MM.1S (cell line): ENCODE results near the gene NCKAP5.

Source experiments
- DNase-seq: peaks from one replicate; pipeline ENCODE4 v3.0.0-alpha.2; 2015
- H2AFZ ChIP-seq: fragments of 300-600 bp; sonication (generic); 2 replicates; pipeline ENCODE4 v1.6.0; 2016; ENCODE audit warnings: antibody characterized with exemption, low read length
- H3F3A ChIP-seq: fragments of 300-600 bp; sonication (generic); 2 replicates; pipeline ENCODE4 v1.6.1; 2016; ENCODE audit warnings: mild to moderate bottlenecking, antibody characterized with exemption, low read length, moderate library complexity, mixed read lengths; ENCODE audit not compliant: insufficient read depth
- H3K27ac ChIP-seq: fragments of 300-600 bp; sonication (generic); 2 replicates; pipeline ENCODE4 v1.5.1; 2016; ENCODE audit warnings: mild to moderate bottlenecking, low read length
- H3K27me3 ChIP-seq: fragments of 300-600 bp; sonication (generic); replicated peaks from 2 replicates; pipeline ENCODE4 v1.6.0; 2016; ENCODE audit warnings: low read length; ENCODE audit not compliant: insufficient read depth
- H3K36me3 ChIP-seq: fragments of 300-600 bp; sonication (generic); replicated peaks from 2 replicates; pipeline ENCODE4 v1.6.1; 2016; ENCODE audit warnings: mild to moderate bottlenecking, low read length, mixed read lengths; ENCODE audit not compliant: insufficient read depth
- H3K4me1 ChIP-seq: fragments of 300-600 bp; sonication (generic); 2 replicates; pipeline ENCODE4 v1.6.1; 2016; ENCODE audit warnings: low read length, mixed read lengths
- H3K4me2 ChIP-seq: fragments of 300-600 bp; sonication (generic); 2 replicates; pipeline ENCODE4 v1.6.0; 2016; ENCODE audit warnings: low read depth, low read length
- H3K4me3 ChIP-seq: fragments of 300-600 bp; sonication (generic); 2 replicates; pipeline ENCODE4 v1.5.1; 2016; ENCODE audit warnings: low read length, mixed read lengths
- H3K79me2 ChIP-seq: fragments of 300-600 bp; sonication (generic); 2 replicates; pipeline ENCODE4 v1.6.1; 2016; ENCODE audit warnings: mixed run types, low read length, mixed read lengths
- H3K9ac ChIP-seq: fragments of 300-600 bp; sonication (generic); 2 replicates; pipeline ENCODE4 v1.6.1; 2016; ENCODE audit warnings: low read length, mixed read lengths
- H3K9me2 ChIP-seq: fragments of 300-600 bp; sonication (generic); replicated peaks from 2 replicates; pipeline ENCODE4 v1.6.1; 2016; ENCODE audit warnings: mild to moderate bottlenecking, low read length, mixed read lengths; ENCODE audit not compliant: insufficient read depth
- H3K9me3 ChIP-seq: fragments of 300-600 bp; sonication (generic); replicated peaks from 2 replicates; pipeline ENCODE4 v1.6.1; 2016; ENCODE audit warnings: mild to moderate bottlenecking, low read length, mixed read lengths; ENCODE audit not compliant: insufficient read depth
- H4K20me1 ChIP-seq: fragments of 300-600 bp; sonication (generic); 2 replicates; pipeline ENCODE4 v1.6.1; 2016; ENCODE audit warnings: mild to moderate bottlenecking, low read length, moderate library complexity, mixed read lengths; ENCODE audit not compliant: insufficient read depth
- EZH2 ChIP-seq: fragments of 300-600 bp; sonication (generic); optimal IDR thresholded peaks from 2 replicates; pipeline ENCODE3; 2017; ENCODE audit warnings: low read depth, mild to moderate bottlenecking, antibody characterized with exemption, low read length, mixed read lengths
- EZH2phosphoT487 ChIP-seq: fragments of 300-600 bp; sonication (generic); IDR thresholded peaks from 2 replicates; pipeline ENCODE4 v1.6.1; 2018; ENCODE audit warnings: antibody characterized with exemption, low read length
- TF ChIP-seq, protein P1 (sequence below): fragments of 300-600 bp; sonication (generic); IDR thresholded peaks from 2 replicates; pipeline ENCODE4 v1.5.1; 2016; ENCODE audit warnings: antibody characterized with exemption, low read length, mixed read lengths

The NCKAP5 gene

DNA sequence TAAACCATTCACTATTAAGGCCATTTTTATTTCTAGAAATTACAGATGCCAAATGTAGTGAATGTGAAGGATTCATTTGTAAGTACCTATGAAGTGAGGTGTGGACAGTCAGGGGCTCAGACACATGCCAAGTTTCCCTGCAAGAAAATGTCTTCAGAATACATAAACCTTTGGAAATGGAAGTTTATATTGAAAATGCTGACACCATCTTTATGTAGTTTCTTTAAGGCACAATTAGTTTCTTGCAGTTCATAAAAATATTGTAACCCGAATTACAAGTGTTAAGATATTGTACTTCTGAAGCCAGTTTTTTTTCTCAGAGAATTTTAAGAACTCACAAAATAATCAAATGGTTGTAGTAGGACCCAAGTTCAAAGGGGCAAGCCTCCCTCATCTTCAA lies 832.2 kb downstream of the NCKAP5 start:
- H3F3A ChIP-seq: no peaks in the 10 kb centered on the region
- H3K4me2 ChIP-seq: no peak overlapping the region
- no peaks in the 10 kb centered on the region for H3K4me1 ChIP-seq
- H3K9ac ChIP-seq: no peak overlapping the region
- TF ChIP-seq EZH2phosphoT487 (no peak), EZH2 (no peak)
- TF ChIP-seq, protein P1, sequence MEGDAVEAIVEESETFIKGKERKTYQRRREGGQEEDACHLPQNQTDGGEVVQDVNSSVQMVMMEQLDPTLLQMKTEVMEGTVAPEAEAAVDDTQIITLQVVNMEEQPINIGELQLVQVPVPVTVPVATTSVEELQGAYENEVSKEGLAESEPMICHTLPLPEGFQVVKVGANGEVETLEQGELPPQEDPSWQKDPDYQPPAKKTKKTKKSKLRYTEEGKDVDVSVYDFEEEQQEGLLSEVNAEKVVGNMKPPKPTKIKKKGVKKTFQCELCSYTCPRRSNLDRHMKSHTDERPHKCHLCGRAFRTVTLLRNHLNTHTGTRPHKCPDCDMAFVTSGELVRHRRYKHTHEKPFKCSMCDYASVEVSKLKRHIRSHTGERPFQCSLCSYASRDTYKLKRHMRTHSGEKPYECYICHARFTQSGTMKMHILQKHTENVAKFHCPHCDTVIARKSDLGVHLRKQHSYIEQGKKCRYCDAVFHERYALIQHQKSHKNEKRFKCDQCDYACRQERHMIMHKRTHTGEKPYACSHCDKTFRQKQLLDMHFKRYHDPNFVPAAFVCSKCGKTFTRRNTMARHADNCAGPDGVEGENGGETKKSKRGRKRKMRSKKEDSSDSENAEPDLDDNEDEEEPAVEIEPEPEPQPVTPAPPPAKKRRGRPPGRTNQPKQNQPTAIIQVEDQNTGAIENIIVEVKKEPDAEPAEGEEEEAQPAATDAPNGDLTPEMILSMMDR: no peak
- no peak overlapping the region for H3K4me3 ChIP-seq
- no peaks in the 10 kb centered on the region for H3K79me2 ChIP-seq
- H2AFZ ChIP-seq: no peak overlapping the region
- H3K9me3 ChIP-seq: no peaks in the 10 kb centered on the region
- H3K27ac ChIP-seq: no peak overlapping the region
- H3K27me3 ChIP-seq: no peaks in the 10 kb centered on the region
- H3K9me2 ChIP-seq: no peaks in the 10 kb centered on the region
- no peaks in the 10 kb centered on the region for H4K20me1 ChIP-seq
- H3K36me3 ChIP-seq: no peaks in the 10 kb centered on the region
- DNase-seq: no peak

DNA sequence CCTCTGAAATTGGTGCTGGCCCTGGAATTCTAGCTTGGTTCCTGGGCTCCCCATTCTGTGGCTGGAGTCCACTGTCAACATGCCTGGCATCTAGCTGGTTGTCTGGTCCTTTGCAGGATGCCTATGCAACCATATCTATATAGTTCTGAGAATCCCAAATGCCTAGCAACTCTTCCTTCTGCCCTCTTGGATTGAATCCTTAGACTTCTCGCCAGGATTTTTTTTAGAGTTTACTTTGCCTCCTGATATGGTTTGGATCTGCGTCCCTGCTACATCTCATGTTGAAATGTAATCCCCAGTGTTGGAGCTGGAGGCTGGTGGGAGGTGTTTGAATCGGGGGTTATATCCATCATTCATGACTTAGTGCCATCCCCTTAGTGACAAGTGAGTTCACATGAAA lies 833.3 kb downstream of the NCKAP5 start:
- H3K4me2 ChIP-seq: no peak overlapping the region
- H3K36me3 ChIP-seq: no peaks in the 10 kb centered on the region
- H3K9me2 ChIP-seq: no peaks in the 10 kb centered on the region
- no peaks in the 10 kb centered on the region for H3F3A ChIP-seq
- no peak overlapping the region for H3K9ac ChIP-seq
- no peak overlapping the region for H2AFZ ChIP-seq
- no peaks in the 10 kb centered on the region for H3K9me3 ChIP-seq
- no peak overlapping the region for H3K4me3 ChIP-seq
- H4K20me1 ChIP-seq: no peaks in the 10 kb centered on the region
- H3K4me1 ChIP-seq: no peaks in the 10 kb centered on the region
- TF ChIP-seq, protein P1: no peak
- no peak for TF ChIP-seq EZH2phosphoT487
- no peak for TF ChIP-seq EZH2
- H3K79me2 ChIP-seq: no peaks in the 10 kb centered on the region
- no peak for DNase-seq
- no peak overlapping the region for H3K27ac ChIP-seq
- H3K27me3 ChIP-seq: no peaks in the 10 kb centered on the region

DNA sequence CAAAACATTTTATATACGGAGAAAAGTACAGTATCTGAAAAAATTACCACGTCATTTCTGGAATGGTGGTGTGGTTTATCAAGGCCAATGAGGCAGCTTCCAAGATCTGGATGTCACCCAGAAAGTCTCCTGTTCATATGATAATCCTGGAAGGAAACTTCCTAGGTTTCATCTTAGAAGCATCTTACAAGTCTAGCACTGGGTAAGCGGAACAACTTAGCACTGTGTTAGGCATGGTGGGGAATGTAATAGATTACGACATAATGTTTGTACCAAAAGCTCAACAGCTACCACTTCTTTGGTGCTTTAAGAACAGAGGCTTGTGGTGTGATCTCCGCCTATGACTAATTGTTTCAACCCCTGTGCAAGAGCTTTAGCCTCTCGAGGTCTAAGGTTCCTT lies 835.2 kb downstream of the NCKAP5 start:
- H3K4me1 ChIP-seq: no peaks in the 10 kb centered on the region

More for the DNA sequence above, 835.2 kb downstream of the NCKAP5 start:
- Histone ChIP-seq H3F3A (no peaks in the 10 kb centered on the region), H3K9me2 (no peaks in the 10 kb centered on the region), H3K4me3 (no peak overlapping the region), H2AFZ (no peak overlapping the region), H3K27me3 (no peaks in the 10 kb centered on the region), H3K4me2 (no peak overlapping the region), H4K20me1 (no peaks in the 10 kb centered on the region), H3K27ac (no peak overlapping the region), H3K36me3 (no peaks in the 10 kb centered on the region), H3K79me2 (no peaks in the 10 kb centered on the region), H3K9me3 (no peaks in the 10 kb centered on the region), H3K9ac (no peak overlapping the region)
- no peak for TF ChIP-seq EZH2
- no peak for TF ChIP-seq EZH2phosphoT487
- TF ChIP-seq, protein P1: no peak
- DNase-seq: no peak
